K562 (cell line): ENCODE measurements around the gene COX6A2. TPM values are rescaled to one million over a fixed set of nuclear protein-coding genes. Genes with fewer than 3 reads are reported as not detected.
A peak's percentile ranks its signal among the peaks of the same experiment; 100 is the strongest.

ENCODE experiments used
- ATF7 ChIP-seq: fragments of 450-650 bp; IDR thresholded peaks from 2 replicates; pipeline ENCODE4 v1.7.1; 2014; ENCODE audit warnings: mild to moderate bottlenecking, moderate library complexity
- BMI1 ChIP-seq: fragments of 150-350 bp; IDR thresholded peaks from 2 replicates; pipeline ENCODE4 v1.6.1; 2014; ENCODE audit warnings: low read length
- CBFA2T3 ChIP-seq: fragments of 450-650 bp; IDR thresholded peaks from 2 replicates; pipeline ENCODE4 v1.6.1; 2017
- CHD4 ChIP-seq: fragments of 200-600 bp; sonication (generic); IDR thresholded peaks from 3 replicates; pipeline ENCODE4 v1.6.1; 2012; ENCODE audit warnings: low read depth, mild to moderate bottlenecking, mixed read lengths, low read length, inconsistent platforms; ENCODE audit not compliant: insufficient read depth, insufficient replicate concordance, poor library complexity, severe bottlenecking
- FOSL1 ChIP-seq: fragments of 200-800 bp; sonication (Bioruptor generic); conservative IDR thresholded peaks from 2 replicates; pipeline ENCODE4 v1.6.1; 2016; ENCODE audit warnings: missing genetic modification characterization, missing compliant biosample characterization
- MXI1 ChIP-seq: IDR thresholded peaks from 2 replicates; pipeline ENCODE4 v1.6.1; 2011; ENCODE audit warnings: low read depth, mild to moderate bottlenecking, improper control_type of control experiment, low read length
- MYNN ChIP-seq, 2 experiments: sonication (generic); formaldehyde crosslinking in 1 of 2; IDR thresholded peaks; 2 replicates each; pipeline versions ENCODE4 v1.5.0 to v1.6.1; 2016 to 2020; ENCODE audit warnings: antibody characterized with exemption in 1 of 2, missing genetic modification reagents in 1 of 2
- NR2C2 ChIP-seq, 2 experiments: fragments of 200-800 bp in 1 of 2; sonication (Bioruptor generic) in 1 of 2; sonication (generic) in 1 of 2; formaldehyde crosslinking in 1 of 2; IDR thresholded peaks; 2 replicates each; pipeline versions ENCODE4 v1.6.1 to v1.8.0; 2016 to 2022; ENCODE audit warnings: mild to moderate bottlenecking in 1 of 2, missing compliant biosample characterization in 1 of 2, missing genetic modification characterization in 1 of 2, missing genetic modification reagents in 1 of 2
- YY1 ChIP-seq, 3 experiments: IDR thresholded peaks; 2 replicates each; pipeline ENCODE4 v1.6.1; 2011; ENCODE audit warnings: low read length in 2 of 3, mild to moderate bottlenecking in 2 of 3, moderate library complexity in 2 of 3, borderline replicate concordance in 1 of 3, control low read depth in 1 of 3, low read depth in 1 of 3; ENCODE audit not compliant: insufficient read depth in 3 of 3, insufficient replicate concordance in 2 of 3, control insufficient read depth in 1 of 3, insufficient read length in 1 of 3; ENCODE audit errors: extremely low read depth in 1 of 3
- ZNF12 ChIP-seq: sonication (generic); formaldehyde crosslinking; IDR thresholded peaks from 2 replicates; pipeline ENCODE4 v1.4.0; 2020; ENCODE audit warnings: mild to moderate bottlenecking, missing genetic modification reagents
- polyA plus RNA-seq, 8 experiments: library from polyadenylated mRNA; depleted of rRNA in 4 of 8; stranded (reverse) in 5 of 8; unstranded in 3 of 8; fragments of >200 nt; fragmentation: Nextera tagmentation in 2 of 8; fragmentation: Illumina TruSeq in 1 of 8; extraction: Ambion mirVana in 2 of 8; extraction: Trizol in 1 of 8; gene quantifications; 2 replicates each; pipeline versions ENCODE4 v1.2.1 to v1.2.3, GENCODE V29; 2011 to 2014; ENCODE audit warnings: inconsistent platforms in 1 of 8, missing spikeins in 1 of 8
- total RNA-seq, 7 experiments: library from RNA; depleted of rRNA in 6 of 7; stranded (reverse); fragments of >200 nt in 6 of 7; fragmentation: Illumina TruSeq in 2 of 7; extraction: Trizol in 2 of 7; gene quantifications; 2 replicates each; pipeline versions ENCODE4 v1.2.1 to v1.2.3, GENCODE V29; 2011 to 2021; ENCODE audit warnings: low replicate concordance in 1 of 7
- TF ChIP-seq, protein P1 (sequence below): sonication (generic); IDR thresholded peaks from 2 replicates; pipeline ENCODE4 v1.6.1; 2016

The COX6A2 gene
- total and polyA plus RNA-seq, 9 of the 15 experiments (the other 6 are each of a cell fraction or from before 2014, with no cell fraction given) = not detected

DNA sequence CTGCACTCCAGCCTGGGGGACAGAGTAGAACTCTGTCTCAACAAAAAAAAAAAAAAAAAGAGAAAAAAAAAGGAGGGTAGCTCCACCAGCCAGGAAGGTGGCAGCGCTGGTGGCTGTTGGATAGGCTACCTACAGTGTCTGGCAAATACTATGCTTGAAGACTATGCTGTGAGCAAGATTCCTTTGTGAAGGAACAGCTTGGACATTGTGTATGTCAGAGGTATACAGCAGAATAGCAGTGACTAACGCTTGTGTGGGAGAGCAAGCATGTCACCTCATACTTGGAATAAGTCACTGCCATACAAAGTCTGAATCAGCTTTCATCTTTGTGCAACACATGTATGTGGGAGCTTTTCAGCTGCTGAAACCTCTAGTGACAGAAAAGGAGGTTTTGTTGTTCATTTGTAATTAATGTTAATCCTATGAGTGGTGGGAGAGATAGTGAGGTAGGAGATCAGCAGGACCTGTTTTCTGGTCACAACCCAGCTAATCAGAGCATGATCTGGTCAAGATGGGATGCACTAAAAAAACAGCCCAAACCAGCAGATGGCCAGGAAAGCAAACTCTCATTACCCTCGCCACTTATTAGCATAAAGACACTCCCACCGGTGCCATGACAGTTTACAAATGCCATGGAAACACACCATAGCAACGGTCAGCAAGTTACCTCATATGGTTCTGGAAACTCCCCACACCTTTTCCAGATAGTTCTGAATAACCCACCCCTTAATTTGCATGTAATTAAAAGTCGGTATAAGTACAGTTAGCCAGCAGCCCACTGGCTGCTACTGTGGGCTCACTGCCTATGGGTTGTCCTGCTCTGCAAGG lies 41.8 kb downstream of the COX6A2 start (continued):
- no peak for TF ChIP-seq CHD4
- TF ChIP-seq MXI1 = peak; percentile 63
- peak; percentile 61 for TF ChIP-seq FOSL1 (tag)
- 0 out of 2 replicates have a peak, but pooled peaks have one; percentile 19 for TF ChIP-seq CBFA2T3
- TF ChIP-seq, protein P1, sequence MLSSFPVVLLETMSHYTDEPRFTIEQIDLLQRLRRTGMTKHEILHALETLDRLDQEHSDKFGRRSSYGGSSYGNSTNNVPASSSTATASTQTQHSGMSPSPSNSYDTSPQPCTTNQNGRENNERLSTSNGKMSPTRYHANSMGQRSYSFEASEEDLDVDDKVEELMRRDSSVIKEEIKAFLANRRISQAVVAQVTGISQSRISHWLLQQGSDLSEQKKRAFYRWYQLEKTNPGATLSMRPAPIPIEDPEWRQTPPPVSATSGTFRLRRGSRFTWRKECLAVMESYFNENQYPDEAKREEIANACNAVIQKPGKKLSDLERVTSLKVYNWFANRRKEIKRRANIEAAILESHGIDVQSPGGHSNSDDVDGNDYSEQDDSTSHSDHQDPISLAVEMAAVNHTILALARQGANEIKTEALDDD = peak; percentile 43; the same call in 1 of the 2 replicates
- TF ChIP-seq MYNN (IDR thresholded peaks at IDR 0.05) = 0 out of 2 replicates have a peak, but pooled peaks have one; percentile 25
- no peak for TF ChIP-seq MYNN (CRISPR knock-in tag; IDR thresholded peaks at IDR 0.05)
- TF ChIP-seq NR2C2 (CRISPR knock-in tag; IDR thresholded peaks at IDR 0.05) = no peak
- TF ChIP-seq NR2C2 (tag; IDR thresholded peaks at IDR 0.05) = peak; percentile 15; the same call in 1 of the 2 replicates
- peak; percentile 75 for TF ChIP-seq BMI1
- TF ChIP-seq ZNF12 = no peak
- peak in 2 of 3 experiments; percentile 59 for TF ChIP-seq YY1 (IDR thresholded peaks at IDR 0.05; ENCODE audit: borderline replicate concordance in 1 of 3, control insufficient read depth in 1 of 3, extremely low read depth in 1 of 3, insufficient read depth in 3 of 3, insufficient read length in 1 of 3, insufficient replicate concordance in 2 of 3, low read depth in 1 of 3, low read length in 2 of 3)
- TF ChIP-seq ATF7 = peak; percentile 60
